Neuronal stem cell (in vitro differentiated cells): ENCODE measurements around the gene FAM117B.
"Not testable (repeated sequence)": the region's sequence is repeated elsewhere in the genome, so short reads cannot be mapped to it uniquely, and the experiment has no call there.

ENCODE experiments used
- DNase-seq: peaks from one replicate; pipeline ENCODE4 v3.0.0-alpha.2; 2013; ENCODE audit warnings: low spot score
- H2AFZ ChIP-seq: one replicate; pipeline ENCODE4 v1.6.1; 2013; ENCODE audit warnings: mild to moderate bottlenecking, low read length, inconsistent platforms
- H2AK5ac ChIP-seq: 2 replicates; pipeline ENCODE4 v1.6.1; 2013; ENCODE audit warnings: low read depth, mild to moderate bottlenecking, inconsistent platforms, low read length, moderate library complexity, mixed read lengths
- H2BK120ac ChIP-seq: 2 replicates; pipeline ENCODE4 v1.6.1; 2013; ENCODE audit warnings: low read depth, mild to moderate bottlenecking, inconsistent platforms, low read length, moderate library complexity, mixed read lengths
- H2BK12ac ChIP-seq: one replicate; pipeline ENCODE4 v1.6.1; 2013; ENCODE audit warnings: low read length, inconsistent platforms
- H2BK15ac ChIP-seq: 2 replicates; pipeline ENCODE4 v1.6.1; 2013; ENCODE audit warnings: mild to moderate bottlenecking, low read length, inconsistent platforms, mixed read lengths
- H2BK5ac ChIP-seq: one replicate; pipeline ENCODE4 v1.6.1; 2013; ENCODE audit warnings: inconsistent platforms, mild to moderate bottlenecking, low read length, moderate library complexity
- H3K14ac ChIP-seq: one replicate; pipeline ENCODE4 v1.6.1; 2013; ENCODE audit warnings: low read length, inconsistent platforms
- H3K18ac ChIP-seq: 2 replicates; pipeline ENCODE4 v1.6.1; 2013; ENCODE audit warnings: low read length, inconsistent platforms
- H3K23ac ChIP-seq: 2 replicates; pipeline ENCODE4 v1.6.1; 2013; ENCODE audit warnings: low read depth, mild to moderate bottlenecking, mixed read lengths, low read length, inconsistent platforms; ENCODE audit not compliant: poor library complexity
- H3K27ac ChIP-seq: replicated peaks from 3 replicates; pipeline ENCODE4 v1.5.1; 2013; ENCODE audit warnings: low read length, inconsistent platforms
- H3K27me3 ChIP-seq, 3 experiments: 2 replicates each; pipeline ENCODE4 v1.6.1; 2013; ENCODE audit warnings: low read length in 3 of 3, mild to moderate bottlenecking in 2 of 3, inconsistent platforms in 1 of 3, low read depth in 1 of 3, mixed read lengths in 1 of 3, moderate library complexity in 1 of 3; ENCODE audit not compliant: control insufficient read depth in 3 of 3, insufficient read depth in 3 of 3
- H3K36me3 ChIP-seq, 2 donors: replicated peaks in 1 of 2; 2 replicates each; pipeline ENCODE4 v1.6.1; 2013; ENCODE audit warnings: low read length in 2 of 2; ENCODE audit not compliant: control insufficient read depth in 2 of 2, insufficient read depth in 2 of 2
- H3K4ac ChIP-seq: 2 replicates; pipeline ENCODE4 v1.6.1; 2013; ENCODE audit warnings: inconsistent platforms, mild to moderate bottlenecking, low read length, moderate library complexity
- H3K4me1 ChIP-seq, 2 donors: 1 replicate in 1 of 2; 2 replicates in 1 of 2; pipeline ENCODE4 v1.6.1; 2013; ENCODE audit warnings: low read length in 2 of 2, low read depth in 1 of 2; ENCODE audit not compliant: control insufficient read depth in 2 of 2, insufficient read depth in 1 of 2
- H3K4me2 ChIP-seq: one replicate; pipeline ENCODE4 v1.6.1; 2013; ENCODE audit warnings: mild to moderate bottlenecking, low read length, inconsistent platforms; ENCODE audit not compliant: insufficient read depth, poor library complexity, severe bottlenecking
- H3K4me3 ChIP-seq, 2 donors: 2 replicates each; pipeline ENCODE4 v1.5.1; 2013; ENCODE audit warnings: low read length in 2 of 2, mild to moderate bottlenecking in 2 of 2, inconsistent platforms in 1 of 2, moderate library complexity in 1 of 2
- H3K79me1 ChIP-seq: one replicate; pipeline ENCODE4 v1.6.1; 2013; ENCODE audit warnings: low read depth, mild to moderate bottlenecking, inconsistent platforms, low read length, moderate library complexity
- H3K9ac ChIP-seq: one replicate; pipeline ENCODE4 v1.6.1; 2013; ENCODE audit warnings: mild to moderate bottlenecking, low read depth, low read length, inconsistent platforms; ENCODE audit not compliant: poor library complexity
- H3K9me3 ChIP-seq, 2 donors: replicated peaks in 1 of 2; 2 replicates each; pipeline versions ENCODE3 to v1.6.1; 2013; ENCODE audit warnings: low read length in 2 of 2, mild to moderate bottlenecking in 2 of 2, inconsistent platforms in 1 of 2, low read depth in 1 of 2, mixed read lengths in 1 of 2, moderate library complexity in 1 of 2; ENCODE audit not compliant: control insufficient read depth in 2 of 2, insufficient read depth in 1 of 2
- H4K8ac ChIP-seq: one replicate; pipeline ENCODE4 v1.6.1; 2013; ENCODE audit warnings: low read depth, mild to moderate bottlenecking, inconsistent platforms, low read length, moderate library complexity
- H4K91ac ChIP-seq: one replicate; pipeline ENCODE4 v1.6.1; 2013; ENCODE audit warnings: low read length, low read depth, mild to moderate bottlenecking, inconsistent platforms; ENCODE audit not compliant: poor library complexity
- WGBS, 2 donors: extraction: QIAGEN DNeasy Blood & Tissue Kit; methylation state at CpG; one replicate each; pipeline ENCODE4 v1.1.7; 2013; ENCODE audit warnings: missing lambda C conversion rate in 2 of 2, mixed read lengths in 1 of 2; ENCODE audit not compliant: insufficient read length in 2 of 2, insufficient replicate concordance in 1 of 2; ENCODE audit errors: extremely low coverage in 2 of 2; 5-methylcytosine and 5-hydroxymethylcytosine counted together

FAM117B gene

GRCh38 chr2:202660796-202661195 lies 26.0 kb downstream of the FAM117B start:
- DNase-seq = no peak
- Histone ChIP-seq H3K9ac (no peak overlapping the region), H3K4ac (no peak overlapping the region), H4K8ac (no peak overlapping the region), H3K27me3 (no peaks in the 10 kb centered on the region), H3K36me3 (no peaks in the 10 kb centered on the region), H2AK5ac (no peak overlapping the region), H2BK120ac (no peak overlapping the region), H3K9me3 (peaks cover 0 to 3% of the 10 kb centered on the region in 2 donors), H4K91ac (no peak overlapping the region), H2BK15ac (no peak overlapping the region), H3K27ac (no peak overlapping the region), H2BK12ac (no peak overlapping the region), H3K14ac (no peak overlapping the region), H3K4me2 (no peak overlapping the region), H2AFZ (no peak overlapping the region), H2BK5ac (no peak overlapping the region), H3K79me1 (peaks cover 2% of the 10 kb centered on the region), H3K4me1 (no peaks in the 10 kb centered on the region), H3K4me3 (no peak overlapping the region), H3K18ac (no peak overlapping the region), H3K23ac (no peak overlapping the region)
- WGBS, 2 donors = no CpG with 5 or more reads among the region's 2 CpGs

DNA sequence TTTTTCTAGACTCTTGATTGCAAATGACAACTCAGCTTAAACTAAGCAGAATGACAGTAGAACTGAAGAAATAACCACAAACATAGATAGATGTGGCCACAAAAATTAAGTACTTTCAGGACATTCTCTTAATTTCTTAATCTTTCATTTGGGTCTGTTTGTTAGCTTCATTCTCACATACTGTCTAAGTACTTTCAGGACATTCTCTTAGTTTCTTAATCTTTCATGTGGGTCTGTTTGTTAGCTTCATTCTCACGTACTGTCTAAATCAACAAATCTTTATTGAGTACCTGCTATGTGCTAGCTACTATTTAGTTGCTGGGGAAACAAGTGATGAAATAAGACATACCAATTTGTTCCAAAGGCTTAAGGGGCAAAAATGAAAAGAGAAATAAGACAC lies 35.1 kb downstream of the FAM117B start:
- Histone ChIP-seq H3K4me3 (no peak overlapping the region), H2BK5ac (no peak overlapping the region)

GRCh38 chr2:202671317-202672035 lies 36.7 kb downstream of the FAM117B start:
- Histone ChIP-seq H3K23ac (no peak overlapping the region), H3K27ac (no peak overlapping the region), H3K4me1 (no peaks in the 10 kb centered on the region), H3K14ac (no peak overlapping the region), H3K4me2 (no peak overlapping the region), H3K4me3 (no peak overlapping the region), H4K91ac (no peak overlapping the region), H4K8ac (no peak overlapping the region), H2BK12ac (no peak overlapping the region), H3K9ac (no peak overlapping the region), H3K4ac (no peak overlapping the region), H3K9me3 (no peaks in the 10 kb centered on the region), H2AK5ac (no peak overlapping the region), H3K36me3 (no peaks in the 10 kb centered on the region), H3K18ac (no peak overlapping the region), H2BK5ac (no peak overlapping the region), H2AFZ (no peak overlapping the region), H3K79me1 (peaks cover 2% of the 10 kb centered on the region), H2BK15ac (no peak overlapping the region), H2BK120ac (no peak overlapping the region), H3K27me3 (no peaks in the 10 kb centered on the region)
- no peak for DNase-seq
- no CpG with 5 or more reads among the region's 3 CpGs for WGBS, 2 donors

More for the DNA sequence above, 35.1 kb downstream of the FAM117B start:
- no peak overlapping the region for H3K18ac ChIP-seq
- H3K4me2 ChIP-seq = no peak overlapping the region
- no peaks in the 10 kb centered on the region for H3K4me1 ChIP-seq
- H3K14ac ChIP-seq = no peak overlapping the region
- no peak overlapping the region for H2AFZ ChIP-seq
- no peak for DNase-seq
- H4K8ac ChIP-seq = no peak overlapping the region
- no peak overlapping the region for H2BK12ac ChIP-seq
- no peak overlapping the region for H2BK120ac ChIP-seq
- no peak overlapping the region for H4K91ac ChIP-seq
- no peak overlapping the region for H3K9ac ChIP-seq
- H3K4ac ChIP-seq = no peak overlapping the region
- H2BK15ac ChIP-seq = no peak overlapping the region
- no peak overlapping the region for H3K23ac ChIP-seq
- no peaks in the 10 kb centered on the region for H3K36me3 ChIP-seq
- no peaks in the 10 kb centered on the region for H3K9me3 ChIP-seq
- no CpG with 5 or more reads among the region's 1 CpG for WGBS, 2 donors
- H3K79me1 ChIP-seq = no peaks in the 10 kb centered on the region
- no peaks in the 10 kb centered on the region for H3K27me3 ChIP-seq
- H2AK5ac ChIP-seq = no peak overlapping the region
- no peak overlapping the region for H3K27ac ChIP-seq

DNA sequence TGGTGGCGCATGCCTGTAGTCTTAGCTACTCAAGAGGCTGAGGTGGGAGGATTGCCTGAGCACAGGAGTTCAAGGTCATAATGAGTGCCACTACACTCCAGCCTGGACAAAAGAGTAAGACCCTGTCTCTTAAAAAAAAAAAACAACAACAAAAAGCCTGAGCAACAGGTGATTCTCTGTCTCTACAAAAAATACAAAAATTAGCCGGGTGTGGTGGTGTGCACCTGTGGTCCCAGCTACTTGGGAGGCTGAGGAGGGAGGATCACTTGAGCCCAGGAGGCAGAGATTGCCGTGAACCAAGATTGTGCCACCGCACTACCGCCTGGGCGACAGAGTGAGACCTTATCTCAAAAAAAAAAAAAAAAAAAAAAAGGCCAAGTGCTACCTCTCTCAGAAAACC lies 40.3 kb downstream of the FAM117B start:
- not testable (repeated sequence) for H4K91ac ChIP-seq, H3K4me1 ChIP-seq, H2BK5ac ChIP-seq, H4K8ac ChIP-seq, H3K79me1 ChIP-seq, H3K23ac ChIP-seq, DNase-seq, H2BK120ac ChIP-seq, H3K4me3 ChIP-seq, H3K9me3 ChIP-seq, H3K36me3 ChIP-seq, H3K14ac ChIP-seq, H2AFZ ChIP-seq, H3K18ac ChIP-seq, H3K27ac ChIP-seq, H3K4me2 ChIP-seq, H2BK12ac ChIP-seq, H3K9ac ChIP-seq, H2BK15ac ChIP-seq, H2AK5ac ChIP-seq, H3K4ac ChIP-seq, H3K27me3 ChIP-seq
- WGBS, 2 donors = no CpG with 5 or more reads among the region's 6 CpGs
